Amniotic epithelial cell (primary cell): Measurements from ENCODE around the gene ALDOA.

ENCODE experiments used
- DNase-seq: peaks from one replicate; pipeline ENCODE4 v3.0.0-alpha.2; 2010; ENCODE audit warnings: low read depth

The ALDOA gene

DNA sequence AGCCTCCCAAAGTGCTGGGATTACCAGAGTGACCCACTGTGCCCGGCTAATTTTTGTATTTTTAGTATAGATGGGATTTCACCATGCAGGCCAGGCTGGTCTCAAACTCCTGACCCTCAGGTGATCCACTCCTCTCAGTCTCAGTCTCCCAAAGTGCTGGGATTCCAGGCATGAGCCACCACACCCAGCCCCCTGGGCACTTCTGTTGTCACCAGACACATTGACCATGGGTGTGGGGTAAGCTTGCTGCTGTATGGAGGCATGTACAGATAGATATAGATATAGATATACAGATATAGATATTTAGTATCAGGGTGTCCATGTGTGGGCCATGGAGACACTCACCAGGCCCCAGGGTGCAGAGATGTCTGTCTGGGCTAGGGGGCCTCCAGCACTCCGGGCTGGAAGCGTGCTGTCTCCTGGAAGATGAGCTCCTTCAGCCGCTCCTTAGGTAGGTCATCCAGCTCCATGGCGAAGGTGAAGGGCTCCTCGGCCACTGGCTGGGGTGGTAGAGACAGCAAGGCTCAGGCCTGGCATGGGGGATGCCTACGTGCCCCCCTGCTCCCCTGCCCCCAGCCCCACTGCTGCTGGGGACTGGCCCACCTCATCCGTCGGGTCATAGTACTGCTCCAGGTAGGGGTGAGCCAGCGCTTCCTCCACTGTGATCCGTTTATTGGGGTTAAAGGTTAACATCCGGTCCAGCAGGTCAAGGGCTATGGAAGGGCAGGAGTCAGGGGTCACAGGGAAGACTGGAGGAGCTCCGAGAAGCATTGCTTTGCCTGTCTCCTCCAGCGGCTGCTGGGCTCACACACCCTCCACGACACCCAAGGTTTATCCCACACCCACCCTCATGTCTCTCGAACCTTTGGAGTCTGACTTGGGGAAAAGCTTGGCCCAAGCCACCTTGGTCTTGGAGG is 51.0 kb downstream of the ALDOA start:
- no peak for DNase-seq

DNA sequence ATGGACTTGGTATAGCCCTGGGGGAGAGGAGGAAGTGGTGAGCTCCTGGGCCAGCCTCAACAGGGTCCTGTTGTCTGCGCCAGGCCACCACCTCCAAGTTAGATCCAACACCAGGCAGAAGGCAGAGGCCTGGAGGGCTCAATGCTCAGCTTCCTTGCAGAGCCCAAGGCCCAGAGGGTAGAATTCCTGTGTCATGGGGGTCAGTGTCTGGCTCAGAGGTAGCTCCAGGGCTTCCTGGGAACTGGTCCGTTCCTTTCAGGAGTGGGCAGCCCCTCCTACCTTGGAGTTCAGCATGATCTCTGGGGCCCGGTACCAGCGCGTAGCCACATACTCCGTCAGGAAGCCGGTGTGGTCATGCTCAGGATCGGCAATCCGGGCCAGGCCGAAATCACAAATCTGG is 52.2 kb downstream of the ALDOA start:
- DNase-seq = no peak

DNA sequence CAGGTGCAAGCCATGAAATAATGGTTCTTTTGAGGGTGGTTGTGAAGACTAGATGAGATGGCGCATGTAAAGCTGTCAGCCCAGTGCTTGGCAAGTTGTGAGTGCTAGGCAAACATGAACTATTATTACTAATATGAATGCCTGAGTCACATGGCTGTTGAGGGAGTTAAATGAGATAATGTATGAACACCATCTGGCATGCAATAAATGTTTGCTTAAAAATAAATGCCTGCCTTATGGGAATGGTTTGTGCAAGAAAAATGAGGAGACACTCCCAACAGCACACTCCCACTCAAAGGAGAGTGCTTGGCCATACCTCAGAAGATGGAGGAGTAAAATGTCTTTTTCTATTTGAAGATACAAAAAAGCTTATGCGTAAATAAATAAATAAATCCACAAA is 53.9 kb downstream of the ALDOA start:
- DNase-seq = peak; percentile 83
